Measurements from ENCODE around the gene CRLF1. TPM values are rescaled to one million over a fixed set of nuclear protein-coding genes. Genes with fewer than 3 reads are reported as not detected.
"Not testable (repeated sequence)": the region's sequence is repeated elsewhere in the genome, so short reads cannot be mapped to it uniquely, and the experiment has no call there.

CRLF1 gene
- total RNA-seq, 1 donor from 2014 or later = not detected

DNA sequence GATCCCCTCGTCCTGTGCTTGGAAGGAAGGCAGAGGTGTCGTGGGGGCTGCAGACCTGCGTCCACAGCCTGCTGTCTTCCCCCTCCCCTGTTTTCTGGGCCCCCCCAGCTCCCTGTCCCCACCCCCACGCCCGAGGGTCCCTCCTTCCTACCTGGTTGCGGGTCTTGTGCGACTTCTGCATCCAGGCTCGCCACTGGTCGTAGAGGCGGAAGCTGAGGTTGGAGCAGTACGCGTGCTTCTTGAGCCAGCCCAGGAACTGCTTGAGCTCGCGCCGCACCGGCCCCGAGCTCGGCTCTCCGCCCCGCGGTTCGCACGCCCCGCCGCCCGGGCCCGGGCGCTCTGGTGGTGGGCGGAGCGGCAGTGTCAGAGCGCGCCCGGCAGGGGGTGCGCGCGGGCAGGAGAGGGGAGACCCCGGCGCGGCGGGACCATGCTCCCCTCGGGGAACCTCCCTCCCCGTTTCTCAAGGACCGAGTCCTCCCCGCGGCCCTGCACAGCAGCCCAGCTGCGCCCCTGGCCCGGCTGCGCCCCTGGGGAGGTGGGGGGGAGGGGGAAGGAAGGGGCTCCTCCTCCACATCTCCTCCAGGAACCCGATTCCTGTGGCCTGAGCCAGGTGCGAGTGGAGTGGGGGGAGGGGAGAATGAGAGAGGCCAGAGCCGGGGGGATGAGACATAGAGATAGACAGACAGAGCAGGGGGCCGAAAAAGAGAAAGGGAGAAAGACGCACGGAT lies 12.3 kb downstream of the CRLF1 start:
- DNase-seq = peak; percentile 75
- ChIA-PET POLR2A (interaction anchor here (0.6 to 2.6 kb wide), 7 partner anchors 23 to 325 kb away, joined by 3 to 13 read pairs (median 6); partner anchors contain the start of genes COPE, DDX49, KXD1 and UBA52), CTCF (interaction anchor here (0.6 to 3.1 kb wide), 13 partner anchors 8 to 393 kb away, joined by 3 to 38 read pairs (median 3); partner anchors contain the start of genes ELL and UBA52)
- TF ChIP-seq, protein P1, sequence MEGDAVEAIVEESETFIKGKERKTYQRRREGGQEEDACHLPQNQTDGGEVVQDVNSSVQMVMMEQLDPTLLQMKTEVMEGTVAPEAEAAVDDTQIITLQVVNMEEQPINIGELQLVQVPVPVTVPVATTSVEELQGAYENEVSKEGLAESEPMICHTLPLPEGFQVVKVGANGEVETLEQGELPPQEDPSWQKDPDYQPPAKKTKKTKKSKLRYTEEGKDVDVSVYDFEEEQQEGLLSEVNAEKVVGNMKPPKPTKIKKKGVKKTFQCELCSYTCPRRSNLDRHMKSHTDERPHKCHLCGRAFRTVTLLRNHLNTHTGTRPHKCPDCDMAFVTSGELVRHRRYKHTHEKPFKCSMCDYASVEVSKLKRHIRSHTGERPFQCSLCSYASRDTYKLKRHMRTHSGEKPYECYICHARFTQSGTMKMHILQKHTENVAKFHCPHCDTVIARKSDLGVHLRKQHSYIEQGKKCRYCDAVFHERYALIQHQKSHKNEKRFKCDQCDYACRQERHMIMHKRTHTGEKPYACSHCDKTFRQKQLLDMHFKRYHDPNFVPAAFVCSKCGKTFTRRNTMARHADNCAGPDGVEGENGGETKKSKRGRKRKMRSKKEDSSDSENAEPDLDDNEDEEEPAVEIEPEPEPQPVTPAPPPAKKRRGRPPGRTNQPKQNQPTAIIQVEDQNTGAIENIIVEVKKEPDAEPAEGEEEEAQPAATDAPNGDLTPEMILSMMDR (IDR thresholded peaks at IDR 0.05) = no peak
- Mint-ChIP-seq H3K4me3 (peak overlapping the region; percentile 76), H3K27me3 (peaks cover 5% of the 10 kb centered on the region), H3K4me1 (peaks cover 29% of the 10 kb centered on the region), H3K9me3 (no peaks in the 10 kb centered on the region), H3K36me3 (ENCODE audit: low read depth) (peaks cover 10% of the 10 kb centered on the region), H3K27ac (no peak overlapping the region)
- peak; percentile 83 for ATAC-seq (ENCODE audit: low read depth)
- intact Hi-C loops (cut with micrococcal nuclease) = loop anchor here (1.0 to 5.0 kb wide), 4 partner anchors 81 to 393 kb away; no protein-coding TSS in a partner anchor

DNA sequence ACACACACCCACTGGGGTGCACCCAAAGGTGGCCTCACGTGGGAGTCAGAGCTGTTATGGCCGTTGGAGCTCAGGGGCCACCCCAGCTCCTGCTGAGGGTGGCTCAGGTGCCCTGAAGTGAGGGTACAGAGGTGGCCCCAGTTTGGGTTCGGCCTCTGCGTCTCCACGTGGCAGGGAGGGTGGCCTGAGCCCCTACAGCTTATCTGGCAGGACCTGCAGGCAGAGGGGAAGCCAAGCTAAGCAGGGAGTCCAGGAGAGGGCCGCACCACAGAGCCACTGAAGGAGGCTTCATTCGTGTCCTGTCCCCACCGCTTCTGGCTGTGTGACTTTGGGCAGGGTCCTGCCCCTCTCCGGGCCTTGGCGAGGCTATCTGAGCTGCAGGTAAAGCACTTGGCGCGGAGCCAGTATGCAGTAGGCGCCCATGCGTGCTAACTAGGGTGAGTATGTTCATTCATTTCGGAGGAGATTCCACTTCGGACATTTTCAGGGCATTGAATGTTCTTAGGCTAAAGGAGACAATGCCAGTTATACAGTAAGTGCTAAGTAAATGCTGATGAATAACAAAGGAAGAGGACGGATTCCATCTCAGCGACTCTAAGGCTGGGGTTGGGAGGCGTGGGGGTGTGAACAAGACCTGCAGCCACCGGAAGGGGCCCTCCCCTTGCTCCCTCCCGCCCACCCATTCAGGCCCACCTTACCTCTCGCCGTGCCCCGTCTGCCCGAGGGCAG lies 13.1 kb downstream of the CRLF1 start:
- Mint-ChIP-seq H3K4me1 (peaks cover 29% of the 10 kb centered on the region), H3K27ac (peak overlapping the region; percentile 24), H3K4me3 (peak overlapping the region; percentile 15), H3K36me3 (ENCODE audit: low read depth) (peaks cover 10% of the 10 kb centered on the region), H3K9me3 (no peaks in the 10 kb centered on the region), H3K27me3 (peaks cover under 1% of the 10 kb centered on the region)
- intact Hi-C loops (cut with micrococcal nuclease) = loop anchor here (1.0 to 5.0 kb wide), 4 partner anchors 82 to 394 kb away; no protein-coding TSS in a partner anchor
- ATAC-seq (ENCODE audit: low read depth) = no peak
- TF ChIP-seq, protein P1 (IDR thresholded peaks at IDR 0.05) = no peak
- DNase-seq = no peak
- CTCF ChIA-PET = interaction anchor here (0.6 to 3.1 kb wide), 13 partner anchors 7 to 394 kb away, joined by 3 to 38 read pairs (median 3); partner anchors contain the start of genes ELL and UBA52
- POLR2A ChIA-PET = interaction anchor here (0.9 to 2.6 kb wide), 7 partner anchors 22 to 326 kb away, joined by 3 to 13 read pairs (median 5); partner anchors contain the start of genes COPE, DDX49, KXD1 and UBA52

DNA sequence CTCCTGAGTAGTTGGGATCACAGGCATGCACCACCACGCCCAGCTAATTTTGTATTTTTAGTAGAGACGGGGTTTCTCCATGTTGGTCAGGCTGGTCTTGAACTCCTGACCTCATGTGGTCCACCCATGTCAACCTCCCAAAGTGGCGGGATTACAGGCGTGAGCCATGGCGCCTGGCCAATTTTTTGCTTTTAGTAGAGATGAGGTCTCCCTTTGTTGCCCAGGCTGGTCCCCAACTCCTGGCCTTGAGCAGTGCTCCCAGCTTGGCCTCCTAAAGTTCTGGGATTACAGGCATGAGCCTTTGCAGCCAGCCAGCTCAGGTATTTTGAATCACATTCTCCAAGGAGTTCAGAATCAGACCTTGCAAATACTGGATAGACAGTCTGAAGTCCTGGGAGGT lies 13.9 kb downstream of the CRLF1 start:
- POLR2A ChIA-PET = interaction anchor here (1.0 to 2.6 kb wide), 3 partner anchors 35 to 327 kb away, joined by 3 to 6 read pairs (median 6); partner anchors contain the start of genes COPE, DDX49 and KXD1
- H3K36me3 Mint-ChIP-seq (ENCODE audit: low read depth) = peaks cover 10% of the 10 kb centered on the region
- H3K9me3 Mint-ChIP-seq; H3K27ac Mint-ChIP-seq; DNase-seq; ATAC-seq (ENCODE audit: low read depth); H3K27me3 Mint-ChIP-seq; H3K4me3 Mint-ChIP-seq: not testable (repeated sequence)
- CTCF ChIA-PET = interaction anchor here (1.3 to 3.1 kb wide), 4 partner anchors 21 to 394 kb away, joined by 3 to 38 read pairs (median 5); partner anchors contain the start of gene UBA52
- H3K4me1 Mint-ChIP-seq = peaks cover 36% of the 10 kb centered on the region
- intact Hi-C loops (cut with micrococcal nuclease) = loop anchor here (5.0 kb wide), 1 partner anchor 395 kb away; no protein-coding TSS in a partner anchor

DNA sequence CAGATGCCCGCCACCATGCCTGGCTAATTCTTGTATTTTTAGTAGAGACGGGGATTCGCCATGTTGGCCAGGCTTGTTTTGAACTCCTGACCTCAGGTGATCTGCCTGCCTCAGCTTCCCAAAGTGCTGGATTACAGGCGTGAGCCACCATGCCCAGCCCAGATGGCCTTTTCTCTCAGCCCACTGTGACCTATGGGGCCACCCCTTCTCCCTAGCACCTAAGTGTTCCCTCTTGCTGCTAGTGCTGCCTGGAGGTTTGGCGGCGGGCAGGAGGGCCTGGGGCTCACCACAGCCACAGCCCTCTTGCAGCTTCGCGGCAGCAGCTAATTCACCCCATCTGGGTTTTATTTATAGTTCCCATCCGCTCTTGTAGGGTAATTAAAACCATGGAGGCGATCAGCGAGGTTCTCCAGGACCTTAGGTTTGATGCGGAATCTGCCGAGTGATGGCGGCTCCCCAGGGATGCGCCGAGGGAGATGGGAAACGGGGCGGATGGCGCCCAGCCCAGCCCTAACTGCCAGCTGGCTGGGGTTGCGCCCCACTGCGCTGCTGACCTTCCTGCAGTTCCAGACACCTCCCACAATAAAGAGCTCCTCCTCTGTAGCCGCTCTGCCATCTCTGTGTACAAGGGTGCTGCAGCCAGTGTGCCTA lies 14.7 kb downstream of the CRLF1 start:
- Mint-ChIP-seq H3K9me3 (no peaks in the 10 kb centered on the region), H3K27me3 (no peaks in the 10 kb centered on the region), H3K36me3 (ENCODE audit: low read depth) (peaks cover 10% of the 10 kb centered on the region), H3K4me3 (no peak overlapping the region), H3K27ac (no peak overlapping the region), H3K4me1 (peaks cover 38% of the 10 kb centered on the region)
- DNase-seq = no peak
- TF ChIP-seq, protein P1 (IDR thresholded peaks at IDR 0.05) = no peak
- ChIA-PET CTCF (interaction anchor here (1.6 to 3.1 kb wide), 2 partner anchors 72 to 256 kb away, joined by 4 to 38 read pairs; no protein-coding TSS in a partner anchor), POLR2A (interaction anchor here (2.6 kb wide), 1 partner anchor 71 kb away, joined by 6 read pairs; no protein-coding TSS in a partner anchor)
- ATAC-seq (ENCODE audit: low read depth) = no peak
- intact Hi-C loops (cut with micrococcal nuclease) = loop anchor here (5.0 kb wide), 1 partner anchor 395 kb away; no protein-coding TSS in a partner anchor
